ENCODE results near the gene RBM7. TPM values are rescaled to one million over a fixed set of nuclear protein-coding genes. Genes with fewer than 3 reads are reported as not detected.

The RBM7 gene
- total and polyA plus RNA-seq, 2 of the 13 experiments (the other 11 are each of a cell fraction or from before 2014, with no cell fraction given) = 30.5 to 32.3 TPM

DNA sequence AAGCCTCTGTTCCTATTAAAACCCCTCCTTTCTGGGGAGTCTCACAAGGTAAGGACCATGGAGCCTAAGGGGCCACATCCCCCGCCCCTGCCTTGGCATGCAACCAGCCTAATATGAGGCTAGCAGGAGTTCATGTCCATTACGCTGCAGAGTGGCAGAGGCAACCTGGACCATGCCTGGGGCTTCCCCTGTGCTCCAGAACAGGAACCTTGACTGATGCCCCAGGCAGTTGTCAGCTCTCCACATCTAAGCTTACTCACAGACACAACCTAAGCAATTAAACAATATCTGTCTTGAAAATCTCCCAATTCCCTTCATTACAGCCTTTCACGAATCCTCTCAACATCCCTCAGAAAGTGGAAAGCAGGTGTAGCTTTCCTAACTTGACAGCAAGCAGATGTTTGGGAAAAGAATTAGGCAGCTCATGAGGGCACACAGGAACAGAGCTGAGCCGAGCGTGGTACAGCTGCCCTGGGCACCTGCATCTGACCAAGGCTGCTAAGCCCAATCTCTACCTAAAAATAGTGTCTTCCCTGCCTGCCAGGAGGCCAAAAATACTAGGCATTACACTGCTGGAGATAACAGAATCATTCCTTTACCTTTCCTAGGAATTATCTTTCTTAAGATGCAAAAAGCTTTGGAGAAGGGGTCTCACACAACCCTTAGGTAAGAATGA lies 20.9 kb upstream of the RBM7 start (continued):
- TF ChIP-seq, protein P1, sequence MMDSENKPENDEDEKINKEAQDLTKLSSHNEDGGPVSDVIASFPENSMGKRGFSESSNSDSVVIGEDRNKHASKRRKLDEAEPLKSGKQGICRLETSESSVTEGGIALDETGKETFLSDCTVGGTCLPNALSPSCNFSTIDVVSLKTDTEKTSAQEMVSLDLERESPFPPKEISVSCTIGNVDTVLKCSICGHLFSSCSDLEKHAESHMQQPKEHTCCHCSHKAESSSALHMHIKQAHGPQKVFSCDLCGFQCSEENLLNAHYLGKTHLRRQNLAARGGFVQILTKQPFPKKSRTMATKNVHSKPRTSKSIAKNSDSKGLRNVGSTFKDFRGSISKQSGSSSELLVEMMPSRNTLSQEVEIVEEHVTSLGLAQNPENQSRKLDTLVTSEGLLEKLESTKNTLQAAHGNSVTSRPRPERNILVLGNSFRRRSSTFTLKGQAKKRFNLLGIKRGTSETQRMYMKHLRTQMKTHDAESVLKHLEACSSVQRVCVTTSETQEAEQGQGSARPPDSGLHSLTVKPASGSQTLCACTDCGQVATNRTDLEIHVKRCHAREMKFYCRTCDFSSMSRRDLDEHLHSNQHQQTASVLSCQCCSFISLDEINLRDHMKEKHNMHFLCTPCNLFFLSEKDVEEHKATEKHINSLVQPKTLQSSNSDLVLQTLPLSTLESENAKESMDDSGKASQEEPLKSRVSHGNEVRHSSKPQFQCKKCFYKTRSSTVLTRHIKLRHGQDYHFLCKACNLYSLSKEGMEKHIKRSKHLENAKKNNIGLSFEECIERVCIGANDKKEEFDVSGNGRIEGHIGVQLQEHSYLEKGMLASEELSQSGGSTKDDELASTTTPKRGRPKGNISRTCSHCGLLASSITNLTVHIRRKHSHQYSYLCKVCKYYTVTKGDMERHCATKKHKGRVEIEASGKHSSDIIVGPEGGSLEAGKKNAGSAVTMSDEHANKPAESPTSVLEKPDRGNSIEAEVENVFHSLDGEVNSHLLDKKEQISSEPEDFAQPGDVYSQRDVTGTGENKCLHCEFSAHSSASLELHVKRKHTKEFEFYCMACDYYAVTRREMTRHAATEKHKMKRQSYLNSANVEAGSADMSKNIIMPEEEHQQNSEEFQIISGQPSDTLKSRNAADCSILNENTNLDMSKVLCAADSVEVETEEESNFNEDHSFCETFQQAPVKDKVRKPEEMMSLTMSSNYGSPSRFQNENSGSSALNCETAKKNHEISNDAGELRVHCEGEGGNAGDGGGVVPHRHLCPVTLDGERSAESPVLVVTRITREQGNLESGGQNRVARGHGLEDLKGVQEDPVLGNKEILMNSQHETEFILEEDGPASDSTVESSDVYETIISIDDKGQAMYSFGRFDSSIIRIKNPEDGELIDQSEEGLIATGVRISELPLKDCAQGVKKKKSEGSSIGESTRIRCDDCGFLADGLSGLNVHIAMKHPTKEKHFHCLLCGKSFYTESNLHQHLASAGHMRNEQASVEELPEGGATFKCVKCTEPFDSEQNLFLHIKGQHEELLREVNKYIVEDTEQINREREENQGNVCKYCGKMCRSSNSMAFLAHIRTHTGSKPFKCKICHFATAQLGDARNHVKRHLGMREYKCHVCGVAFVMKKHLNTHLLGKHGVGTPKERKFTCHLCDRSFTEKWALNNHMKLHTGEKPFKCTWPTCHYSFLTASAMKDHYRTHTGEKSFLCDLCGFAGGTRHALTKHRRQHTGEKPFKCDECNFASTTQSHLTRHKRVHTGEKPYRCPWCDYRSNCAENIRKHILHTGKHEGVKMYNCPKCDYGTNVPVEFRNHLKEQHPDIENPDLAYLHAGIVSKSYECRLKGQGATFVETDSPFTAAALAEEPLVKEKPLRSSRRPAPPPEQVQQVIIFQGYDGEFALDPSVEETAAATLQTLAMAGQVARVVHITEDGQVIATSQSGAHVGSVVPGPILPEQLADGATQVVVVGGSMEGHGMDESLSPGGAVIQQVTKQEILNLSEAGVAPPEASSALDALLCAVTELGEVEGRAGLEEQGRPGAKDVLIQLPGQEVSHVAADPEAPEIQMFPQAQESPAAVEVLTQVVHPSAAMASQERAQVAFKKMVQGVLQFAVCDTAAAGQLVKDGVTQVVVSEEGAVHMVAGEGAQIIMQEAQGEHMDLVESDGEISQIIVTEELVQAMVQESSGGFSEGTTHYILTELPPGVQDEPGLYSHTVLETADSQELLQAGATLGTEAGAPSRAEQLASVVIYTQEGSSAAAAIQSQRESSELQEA (CRISPR knock-in tag; IDR thresholded peaks at IDR 0.05; ENCODE audit: not compliant biosample characterization) = no peak
- TF ChIP-seq JUND (CRISPR knock-in tag; IDR thresholded peaks at IDR 0.05) (no peak), HOXD1 (CRISPR knock-in tag; IDR thresholded peaks at IDR 0.05) (no peak), TRAFD1 (CRISPR knock-in tag; IDR thresholded peaks at IDR 0.05; ENCODE audit: borderline replicate concordance) (no peak), RARG (CRISPR knock-in tag; IDR thresholded peaks at IDR 0.05; ENCODE audit: low read depth) (no peak), CBX1 (IDR thresholded peaks at IDR 0.05; ENCODE audit: low read depth) (no peak), THAP7 (CRISPR knock-in tag; IDR thresholded peaks at IDR 0.05) (no peak), TCF12 (IDR thresholded peaks at IDR 0.05) (no peak), TCF12 (CRISPR knock-in tag; IDR thresholded peaks at IDR 0.05) (no peak), KLF12 (CRISPR knock-in tag; IDR thresholded peaks at IDR 0.05; ENCODE audit: borderline replicate concordance) (no peak), ZNF644 (CRISPR knock-in tag; IDR thresholded peaks at IDR 0.05; ENCODE audit: low read depth) (no peak), NFE2 (CRISPR knock-in tag; IDR thresholded peaks at IDR 0.05) (no peak)
